ENCODE data around the gene C1orf116. TPM values are rescaled to one million over a fixed set of nuclear protein-coding genes. Genes with fewer than 3 reads are reported as not detected.
A peak's percentile ranks its signal among the peaks of the same experiment; 100 is the strongest.

Gene C1orf116
- total RNA-seq, 1 donor from 2014 or later, result 2.0 TPM

DNA sequence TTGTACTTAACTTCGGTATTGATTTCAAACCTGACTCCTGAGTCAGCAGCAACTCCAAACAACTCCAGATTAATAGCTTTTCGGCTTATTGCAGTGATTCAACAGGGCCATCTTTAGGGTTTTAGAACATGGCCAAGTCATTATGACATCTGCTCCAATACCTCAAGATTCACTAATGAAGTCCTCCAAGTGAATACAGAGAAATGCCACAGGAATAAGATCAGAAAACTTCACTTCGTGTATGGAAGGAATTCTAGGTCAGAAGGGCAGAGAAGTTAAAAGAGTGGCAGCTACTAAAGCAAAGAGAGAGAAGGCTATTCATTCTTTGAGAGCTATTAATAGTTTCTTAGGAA is 7.6 kb upstream of the C1orf116 start:
- intact Hi-C loops (cut with micrococcal nuclease), result no loop called here
- no peak for ATAC-seq

DNA sequence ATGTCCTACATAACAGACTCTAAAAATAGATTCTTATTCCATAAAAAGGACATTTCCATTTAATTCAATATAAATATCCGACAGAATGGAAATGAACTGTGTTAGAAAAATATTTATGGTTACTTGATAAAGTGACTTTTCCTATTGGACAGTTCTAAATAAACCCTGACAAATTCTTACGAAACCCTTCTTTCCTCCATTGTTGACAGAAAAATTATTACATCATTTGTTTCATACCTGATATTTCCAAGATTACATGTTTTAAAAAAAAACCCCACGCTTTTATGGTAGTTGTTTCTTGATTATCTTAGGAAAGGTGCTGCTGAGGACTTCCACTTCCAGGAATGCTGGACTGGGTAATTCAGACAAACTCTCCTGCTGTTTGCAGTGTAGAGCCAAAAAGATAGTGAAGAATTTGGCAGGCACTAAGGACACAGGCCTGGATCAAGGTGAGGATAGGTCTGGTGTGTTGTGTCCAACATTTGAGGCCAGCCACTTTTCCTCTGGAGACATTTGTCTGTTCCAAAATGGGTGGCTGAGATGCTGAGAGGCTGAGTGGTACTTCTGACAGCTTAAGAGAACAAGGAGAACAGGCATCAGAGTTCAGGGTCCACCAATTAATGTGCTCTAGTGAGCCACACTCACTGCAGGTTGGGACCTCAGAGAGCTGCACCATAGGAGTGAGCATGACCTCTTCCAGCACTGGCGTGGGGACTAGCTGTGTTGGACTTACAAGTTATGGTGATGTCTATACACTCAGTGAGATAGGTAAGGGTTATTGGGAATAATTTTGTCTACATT is 7.0 kb upstream of the C1orf116 start:
- ATAC-seq (peak; percentile 95), DNase-seq (no peak)
- intact Hi-C loops (cut with micrococcal nuclease), result no loop called here

More for the DNA sequence above, 7.6 kb upstream of the C1orf116 start:
- DNase-seq, result no peak

DNA sequence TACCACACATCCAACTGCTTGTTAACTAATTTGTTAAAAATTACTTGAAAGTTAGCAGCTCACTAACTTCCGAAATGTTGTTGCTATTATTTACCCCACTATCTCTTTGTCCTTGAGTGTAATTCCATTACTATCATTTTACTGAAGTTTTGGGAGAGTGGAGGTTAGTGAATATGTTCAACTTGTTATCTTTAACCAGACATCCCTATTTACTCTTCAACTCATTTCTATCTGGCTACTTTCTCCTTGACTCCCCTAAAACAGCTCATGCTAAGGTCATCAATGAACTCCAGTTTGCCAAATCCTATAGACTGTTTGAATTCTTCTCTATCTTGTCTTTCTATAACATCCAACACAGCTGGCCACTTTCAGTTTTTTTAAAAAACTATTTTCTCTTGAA is 4.3 kb upstream of the C1orf116 start:
- intact Hi-C loops (cut with micrococcal nuclease), result no loop called here
- ATAC-seq, result no peak
- no peak for DNase-seq

DNA sequence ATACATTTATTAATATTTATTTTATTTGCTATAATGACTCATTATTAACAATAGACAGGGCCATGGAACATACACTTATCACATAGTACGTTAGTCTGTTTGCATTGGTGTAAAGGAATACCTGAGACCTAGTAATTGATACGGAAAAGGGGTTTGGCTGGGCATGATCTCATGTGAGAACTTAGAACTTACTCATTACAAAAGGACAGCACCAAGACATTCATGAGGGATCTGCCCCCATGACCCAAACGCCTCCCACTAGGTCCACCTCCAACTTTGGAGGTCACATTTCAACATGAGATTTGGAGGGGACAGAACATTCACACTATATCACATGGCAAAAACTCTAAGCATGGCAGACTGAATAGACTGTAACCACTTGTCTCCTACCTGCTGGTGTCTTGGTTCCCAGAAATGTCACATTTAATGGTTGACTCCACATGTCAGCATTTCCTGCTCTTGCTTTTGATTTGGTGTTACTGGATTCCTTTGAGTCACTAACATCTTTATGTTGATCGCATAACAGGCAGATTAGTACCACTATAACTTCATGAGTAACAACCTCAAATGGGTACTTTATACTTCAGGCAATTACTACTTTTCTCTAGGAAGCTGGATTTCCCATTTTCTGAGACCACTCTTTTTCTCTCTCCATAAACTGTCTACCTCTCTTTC is 3.5 kb upstream of the C1orf116 start:
- DNase-seq (no peak), ATAC-seq (no peak)
- intact Hi-C loops (cut with micrococcal nuclease), result no loop called here

DNA sequence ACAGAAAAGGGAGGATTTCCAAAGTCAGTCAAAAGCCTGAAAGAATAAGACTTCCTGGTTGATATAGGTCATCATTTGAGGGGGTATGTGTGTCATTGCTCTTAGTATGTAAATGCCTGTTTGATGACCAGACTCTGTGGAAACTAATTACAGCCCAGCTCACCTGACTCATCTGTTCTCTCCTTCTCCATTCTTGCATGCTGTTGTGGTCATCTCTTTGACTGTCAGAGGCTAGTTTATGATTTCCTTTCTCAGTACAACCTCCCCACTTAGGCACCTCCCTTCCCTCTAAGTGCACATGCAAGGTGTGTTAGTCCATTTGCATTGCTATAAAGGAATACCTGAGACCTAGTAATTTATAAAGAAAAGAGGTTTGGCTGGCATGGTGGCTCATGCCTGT is 2.4 kb upstream of the C1orf116 start:
- no peak for ATAC-seq
- intact Hi-C loops (cut with micrococcal nuclease), result no loop called here
- no peak for DNase-seq

DNA sequence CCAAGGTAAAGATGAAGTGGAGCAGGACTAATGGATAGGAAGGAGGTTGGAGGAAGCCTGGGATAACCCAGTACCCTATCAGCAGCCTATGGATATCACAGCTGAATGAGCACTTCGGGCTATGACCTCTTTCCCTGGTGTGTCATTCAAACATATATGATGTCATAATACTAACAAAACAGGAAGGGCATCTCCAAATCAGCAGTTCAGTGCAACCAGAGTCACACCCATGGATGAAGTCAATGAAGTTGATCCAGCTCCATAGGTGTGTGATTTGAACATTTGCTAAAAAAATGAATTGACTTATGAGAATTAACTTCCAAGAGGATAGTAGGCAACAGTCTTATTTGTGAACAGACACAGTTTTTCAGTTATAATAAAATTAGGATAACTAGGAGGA is 1.7 kb upstream of the C1orf116 start:
- DNase-seq, result no peak
- intact Hi-C loops (cut with micrococcal nuclease), result no loop called here
- no peak for ATAC-seq

DNA sequence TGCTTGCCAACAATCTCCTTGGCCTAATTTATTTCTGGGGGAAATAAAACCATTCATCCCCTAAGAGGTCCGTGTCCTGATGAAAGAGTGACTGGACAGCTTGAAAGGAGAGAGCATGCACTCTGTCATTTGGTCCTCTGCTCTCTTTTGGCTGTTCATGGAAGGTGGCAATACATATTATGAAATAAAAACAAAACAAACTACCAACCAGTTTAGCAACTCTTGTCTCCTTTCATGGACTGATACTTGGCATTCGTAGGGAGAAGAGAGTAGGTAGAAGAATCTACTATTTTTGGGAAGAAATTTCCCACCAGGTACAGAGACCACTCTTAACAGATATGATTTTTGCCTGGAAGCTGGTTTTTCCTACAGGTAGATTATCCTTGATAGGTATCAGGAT is 746 bp upstream of the C1orf116 start:
- intact Hi-C loops (cut with micrococcal nuclease), result no loop called here
- ATAC-seq, result no peak
- DNase-seq, result no peak

DNA sequence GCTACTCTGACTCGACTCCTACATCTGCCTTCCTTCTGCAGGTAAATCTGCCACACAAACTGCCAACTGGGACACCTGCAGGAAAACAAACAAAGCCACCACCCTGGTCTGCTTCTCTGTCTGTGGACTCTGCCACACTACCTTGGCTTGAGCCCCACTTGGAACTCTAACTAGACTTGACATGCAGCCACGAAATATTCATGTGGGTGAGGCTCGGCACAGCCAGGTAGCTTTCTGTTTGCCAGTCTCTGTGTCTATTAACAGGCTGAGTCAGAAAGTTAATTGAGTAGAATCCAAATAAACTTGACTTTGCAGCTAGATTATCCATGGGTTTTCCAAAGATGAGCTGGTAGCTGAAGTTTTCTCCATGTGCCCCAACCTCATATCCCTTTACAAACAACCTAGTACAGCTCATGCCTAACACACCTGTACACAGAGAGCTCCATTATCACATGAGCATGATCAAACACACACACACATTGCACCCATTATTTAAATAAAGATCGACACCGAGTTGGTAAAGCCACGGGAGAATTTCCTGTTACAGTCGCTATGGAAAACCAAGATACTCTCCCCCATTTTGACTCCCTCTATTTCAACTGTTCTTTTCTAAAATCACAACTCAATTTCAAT is 808 bp downstream of the C1orf116 start:
- DNase-seq (no peak), ATAC-seq (peak; percentile 84)
- intact Hi-C loops (cut with micrococcal nuclease), result no loop called here

DNA sequence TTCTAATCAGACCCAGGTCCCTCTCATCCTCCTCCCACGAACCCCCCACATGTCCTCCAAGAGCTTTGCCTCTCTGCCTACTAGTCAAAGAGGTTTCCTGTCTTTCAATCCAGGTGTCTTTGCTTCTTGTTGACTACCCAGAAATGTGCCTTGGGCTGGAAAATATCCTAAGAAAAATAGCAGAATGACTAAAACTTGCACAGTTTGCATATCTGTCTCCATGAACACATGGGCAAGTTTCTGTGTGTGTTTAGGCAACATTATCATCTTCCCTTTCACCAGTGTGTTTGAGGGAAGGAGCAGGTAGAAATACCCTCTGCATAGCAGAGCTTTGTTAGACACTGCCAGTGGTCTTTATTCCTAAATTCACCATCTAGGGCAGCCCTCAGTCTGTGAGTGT is 1.5 kb downstream of the C1orf116 start:
- intact Hi-C loops (cut with micrococcal nuclease), result no loop called here
- DNase-seq (no peak), ATAC-seq (no peak)

DNA sequence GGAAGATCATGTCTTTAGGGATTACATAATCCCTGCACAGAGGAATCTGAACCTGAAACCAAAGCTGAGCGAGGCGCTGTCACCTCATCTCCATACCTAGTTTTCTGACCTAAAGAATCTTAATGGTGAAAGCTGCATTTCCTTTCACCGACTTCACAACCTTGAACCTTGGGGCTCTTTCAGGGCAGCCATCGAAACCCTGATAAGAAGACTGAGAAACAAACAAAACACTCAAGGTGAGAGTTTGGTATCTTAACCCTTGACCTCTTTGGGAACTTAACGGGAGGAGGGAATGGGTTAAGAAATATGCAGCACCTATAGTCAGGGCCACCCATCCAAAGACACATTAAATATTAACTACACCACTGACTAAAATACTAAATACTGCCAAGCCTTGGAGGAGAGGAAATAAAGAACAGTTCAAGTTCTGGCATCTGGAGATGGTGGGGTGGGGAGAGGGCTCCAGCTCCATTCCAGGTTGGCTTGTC is 2.0 kb downstream of the C1orf116 start:
- intact Hi-C loops (cut with micrococcal nuclease), result no loop called here
- no peak for DNase-seq
- no peak for ATAC-seq

DNA sequence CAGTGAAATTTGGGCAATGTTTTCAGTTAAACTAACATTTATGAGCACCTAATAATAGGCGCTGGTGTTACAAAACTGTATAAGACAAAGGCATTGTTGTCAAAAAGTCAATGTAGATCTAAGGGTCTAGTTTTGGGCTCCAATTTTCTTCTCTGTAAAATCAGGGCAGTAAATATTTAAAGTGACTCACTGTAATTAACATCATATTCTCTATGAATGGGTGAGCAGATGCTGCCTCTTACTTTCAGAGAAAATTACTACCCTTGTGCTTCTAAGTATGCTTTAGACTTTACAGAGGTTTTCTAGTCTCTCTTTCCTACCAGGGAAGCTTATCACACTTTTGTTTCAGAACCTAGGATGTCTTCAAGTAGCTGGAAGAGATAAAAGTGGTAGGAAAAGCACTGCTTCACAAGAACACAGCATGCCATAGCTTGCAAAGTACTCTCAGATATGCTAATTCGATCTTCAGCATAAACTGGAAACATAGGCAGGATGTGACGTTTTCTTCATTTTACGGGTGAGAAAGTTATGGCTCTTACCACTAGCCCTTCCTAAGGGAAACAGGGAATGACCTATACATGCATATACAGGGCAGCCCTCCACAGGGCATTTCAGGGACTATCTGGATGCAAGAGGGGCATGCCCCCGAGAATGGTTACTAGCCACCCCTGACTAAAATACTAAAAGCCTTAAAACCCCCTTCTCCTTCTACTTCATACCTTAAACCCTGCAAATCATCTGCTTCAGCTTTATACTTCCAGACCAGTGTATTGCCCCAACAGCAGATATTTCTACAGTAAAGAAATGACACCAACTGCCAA is 2.6 kb downstream of the C1orf116 start:
- no peak for ATAC-seq
- intact Hi-C loops (cut with micrococcal nuclease), result no loop called here

DNA sequence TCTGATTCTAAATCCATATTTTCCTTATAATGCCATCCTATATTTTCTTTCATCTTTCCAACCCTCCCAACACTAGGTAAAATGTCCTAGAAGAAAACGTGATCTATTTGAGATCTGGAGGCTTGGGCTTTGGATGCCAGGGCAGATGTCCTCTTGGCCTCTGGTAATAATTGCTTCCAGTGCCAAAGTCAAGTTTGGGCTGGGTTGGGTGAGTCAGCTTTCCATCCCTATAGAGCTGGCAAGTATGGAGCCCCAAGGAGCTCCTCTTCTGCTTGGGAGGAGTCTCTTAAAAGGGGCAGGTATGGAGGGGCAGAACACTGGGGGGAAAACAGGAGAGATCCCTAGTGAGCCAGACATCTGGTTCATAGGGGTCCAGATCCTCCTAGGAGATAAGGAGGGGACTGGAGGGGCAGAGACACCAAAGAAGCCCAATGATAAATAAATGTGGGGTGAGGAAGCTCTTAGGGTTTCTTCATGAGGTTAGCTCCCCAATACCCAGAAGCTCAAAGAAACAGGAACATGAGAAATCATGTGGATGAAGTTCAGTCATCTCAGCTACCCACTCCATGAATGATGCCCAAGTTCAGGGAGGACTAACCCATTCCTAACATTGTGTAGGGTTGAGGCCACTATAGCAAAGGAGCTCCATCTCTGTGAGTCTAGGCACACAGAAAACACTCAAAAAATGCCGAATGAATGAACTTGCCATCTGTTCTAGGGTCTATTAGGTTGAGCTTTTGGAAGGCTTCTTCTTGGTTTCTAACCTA is 3.5 kb downstream of the C1orf116 start:
- no peak for ATAC-seq
- intact Hi-C loops (cut with micrococcal nuclease), result no loop called here
- no peak for DNase-seq

More for the DNA sequence above, 2.6 kb downstream of the C1orf116 start:
- no peak for DNase-seq

DNA sequence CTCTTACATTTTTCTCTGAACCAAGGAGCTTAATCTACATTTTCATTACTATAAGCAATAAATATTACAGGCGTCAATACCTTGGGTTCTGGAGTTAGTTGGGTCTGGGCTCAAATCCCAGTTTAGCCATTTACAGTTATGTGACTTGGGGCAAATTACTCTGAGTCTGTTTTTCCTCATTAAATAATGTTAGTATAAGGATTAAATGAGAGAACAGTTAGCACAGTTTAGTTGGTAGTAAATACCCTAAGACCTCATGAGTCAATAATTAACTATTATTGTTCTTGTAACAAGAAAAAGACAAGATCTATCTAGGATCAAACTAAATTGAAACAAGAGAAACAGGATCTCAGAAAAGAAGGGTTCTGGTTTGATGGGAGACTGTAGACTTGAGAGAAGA is 4.6 kb downstream of the C1orf116 start:
- ATAC-seq (no peak), DNase-seq (no peak)
- intact Hi-C loops (cut with micrococcal nuclease), result no loop called here

DNA sequence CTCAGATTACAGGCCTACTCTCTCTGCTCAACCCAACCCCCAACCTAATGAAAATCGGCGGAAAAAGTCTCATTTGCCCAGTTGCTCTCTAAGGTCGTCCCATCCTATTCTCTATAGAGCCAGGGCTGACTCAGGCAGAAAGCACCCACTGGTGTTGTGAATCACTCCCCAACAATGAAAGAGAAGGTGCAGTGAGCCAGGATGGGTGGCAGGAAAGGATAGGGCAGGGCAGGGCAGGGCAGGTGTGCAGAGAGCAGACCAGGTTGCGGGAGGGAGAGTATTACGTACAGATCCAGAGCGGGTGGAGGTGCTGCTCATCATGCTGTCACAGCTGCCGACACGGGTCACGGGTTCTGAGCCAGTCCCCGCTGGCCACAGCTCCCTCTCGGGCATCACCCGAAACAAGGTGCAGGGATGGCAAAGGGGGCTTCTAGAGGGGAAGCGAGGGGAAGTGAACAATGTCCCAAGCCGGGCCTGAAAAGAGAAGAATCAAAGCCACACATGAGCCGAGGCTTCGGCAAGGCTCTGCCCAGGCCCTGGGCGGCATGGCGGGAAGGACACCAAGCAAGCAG is 5.3 kb downstream of the C1orf116 start:
- no peak for ATAC-seq
- peak; percentile 14 for DNase-seq
- intact Hi-C loops (cut with micrococcal nuclease), result no loop called here

DNA sequence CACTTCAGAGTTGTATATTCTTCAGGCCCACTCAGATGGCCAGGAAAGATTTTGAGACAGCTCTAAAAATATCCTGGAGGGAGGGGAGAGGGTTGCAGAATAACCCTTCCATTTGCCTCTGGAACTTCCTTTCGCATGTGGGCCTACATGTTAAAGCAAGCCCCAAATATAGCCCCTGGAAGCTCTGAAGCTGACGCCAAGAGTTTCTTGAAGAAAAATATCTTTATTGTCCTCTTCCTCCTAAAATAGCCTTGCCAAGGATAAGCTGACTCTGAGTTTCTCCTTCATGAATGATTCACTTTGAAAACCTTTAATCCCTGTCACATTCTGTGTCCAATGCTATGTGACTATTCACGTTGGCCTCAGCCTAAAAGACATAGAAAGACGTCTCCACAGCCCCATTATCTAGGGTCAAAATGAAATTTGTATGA is 6.4 kb downstream of the C1orf116 start:
- ATAC-seq (no peak), DNase-seq (no peak)
- intact Hi-C loops (cut with micrococcal nuclease), result no loop called here

DNA sequence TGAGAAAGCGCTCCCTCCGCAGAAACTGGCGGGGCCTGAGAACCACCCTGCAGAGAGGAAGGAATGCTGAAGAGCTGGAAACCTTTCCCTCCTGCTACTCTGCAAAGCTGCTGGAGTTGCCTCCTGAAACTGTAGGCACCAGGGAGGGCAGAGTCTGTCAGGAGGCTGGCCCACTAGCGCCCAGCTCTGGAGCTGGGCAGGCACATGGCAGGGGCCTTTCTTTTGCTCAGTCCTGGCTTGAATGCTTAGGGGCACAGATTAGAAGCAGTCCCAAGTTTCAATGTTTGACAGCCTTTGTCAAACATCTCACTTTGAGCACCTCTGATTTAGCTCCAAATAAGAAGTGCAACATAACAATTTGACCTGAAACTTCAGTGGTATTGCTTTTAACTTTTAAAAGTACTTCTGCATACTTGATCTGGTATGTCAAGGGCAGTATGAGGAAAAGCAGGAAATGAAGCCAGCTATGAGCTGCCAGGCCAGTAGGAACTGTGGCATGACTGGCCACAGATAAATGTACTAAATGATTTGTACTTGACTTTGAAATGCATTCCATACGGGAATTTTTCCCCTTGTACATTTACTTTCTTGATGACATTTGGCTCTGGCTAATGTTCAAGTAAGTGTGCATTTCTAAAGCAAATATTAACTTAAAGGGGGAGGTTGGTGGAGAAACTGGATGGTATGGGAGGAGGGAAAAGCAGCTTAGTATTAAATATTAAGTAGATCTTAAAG is 7.2 kb downstream of the C1orf116 start:
- peak; percentile 48 for DNase-seq
- ATAC-seq, result peak; percentile 77

DNA sequence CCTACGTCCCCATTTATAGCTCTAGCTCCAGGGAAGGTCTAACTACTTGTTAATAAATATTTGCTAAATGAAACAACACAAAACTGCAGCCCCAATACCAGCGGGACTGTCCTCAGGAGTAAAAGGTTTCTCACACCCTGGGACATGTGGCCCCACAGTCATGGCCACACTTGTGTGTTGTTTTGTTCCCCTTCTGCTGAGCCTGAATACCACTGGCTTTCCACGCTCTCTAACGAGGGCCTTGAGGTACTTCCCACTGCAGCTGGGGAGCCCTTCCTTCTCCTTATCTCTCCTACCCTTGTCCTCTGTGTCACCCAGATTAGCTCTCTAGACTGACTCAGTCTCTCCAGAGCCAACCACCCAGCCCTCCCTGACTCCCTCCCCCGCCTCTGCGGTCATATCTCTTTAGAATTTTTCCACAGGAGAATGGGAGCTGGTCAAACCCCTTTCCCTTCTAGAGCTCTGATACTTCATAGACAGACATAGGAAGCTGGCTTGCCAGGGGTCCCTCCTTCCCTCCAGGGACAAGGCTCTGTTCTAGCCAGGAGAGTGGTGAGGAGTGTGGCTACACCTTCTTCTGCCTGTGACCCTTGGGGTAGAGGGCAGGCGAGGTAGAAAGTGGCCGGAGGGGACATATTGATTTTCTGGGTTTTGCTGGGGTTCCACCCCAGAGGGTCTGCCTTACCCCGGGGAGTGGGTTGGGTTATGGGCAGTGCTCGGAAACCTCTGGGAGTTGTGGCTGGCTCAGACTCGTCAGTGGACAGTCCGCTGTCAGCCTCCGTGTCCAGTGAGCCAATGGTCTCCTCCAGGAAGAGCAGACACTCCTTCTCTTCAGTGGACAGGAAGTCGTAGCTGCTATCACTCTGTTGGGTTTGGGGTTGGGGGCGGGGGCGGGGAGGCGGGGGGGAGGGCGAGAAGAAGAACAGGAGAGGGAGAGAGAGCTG is 8.1 kb downstream of the C1orf116 start:
- ATAC-seq, result peak; percentile 52
- intact Hi-C loops (cut with micrococcal nuclease), result no loop called here
- DNase-seq, result peak; percentile 20

More for the DNA sequence above, 7.2 kb downstream of the C1orf116 start:
- intact Hi-C loops (cut with micrococcal nuclease), result no loop called here

All from left ventricle myocardium superior (tissue), 1 donor.